GM18909 (cell line): ENCODE data around the gene TNRC6C.

Experiments
- ATAC-seq: cut with Tn5 transposase; IDR thresholded peaks from one replicate; pipeline ENCODE4 v1.9.1; 2021; ENCODE audit warnings: mild to moderate bottlenecking; ENCODE audit not compliant: unreplicated experiment, poor library complexity

TNRC6C gene

GRCh38 chr17:77957857-77958715 lies at the start of gene TNRC6C:
TSS of gene TNRC6C (plus strand) at chr17:77958703. CDS start at chr17:78004207, 45,504 bp downstream.
- peak; percentile 86 for ATAC-seq

- ATAC-seq = no peak
Measured at GRCh38 chr17:77909236-77909635, 49.3 kb upstream of the TNRC6C start.

DNA sequence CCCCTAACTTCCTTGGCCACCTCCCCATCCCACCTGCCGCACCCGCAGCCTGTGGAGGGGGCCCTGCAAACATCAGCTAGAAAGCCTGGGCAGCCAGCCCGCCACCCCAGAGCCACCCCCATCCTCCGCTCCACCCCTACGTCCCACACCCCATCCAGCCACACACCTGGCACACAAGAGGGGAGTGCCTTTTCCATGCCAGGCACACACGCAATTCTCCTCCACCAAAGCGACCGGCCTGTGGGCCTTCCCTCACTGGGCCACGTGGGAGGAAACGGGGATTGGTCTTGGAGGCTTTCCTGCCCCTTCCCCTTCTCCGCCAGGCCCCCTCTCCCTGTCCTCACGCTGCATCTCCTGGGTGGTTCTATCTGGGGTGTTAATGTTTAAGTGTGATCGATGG lies 48.7 kb upstream of the TNRC6C start:
- no peak for ATAC-seq

- no peak for ATAC-seq
Measured at GRCh38 chr17:77914385-77915254, 43.9 kb upstream of the TNRC6C start.

- ATAC-seq = no peak
Measured at GRCh38 chr17:77915594-77916021, 42.9 kb upstream of the TNRC6C start.

DNA sequence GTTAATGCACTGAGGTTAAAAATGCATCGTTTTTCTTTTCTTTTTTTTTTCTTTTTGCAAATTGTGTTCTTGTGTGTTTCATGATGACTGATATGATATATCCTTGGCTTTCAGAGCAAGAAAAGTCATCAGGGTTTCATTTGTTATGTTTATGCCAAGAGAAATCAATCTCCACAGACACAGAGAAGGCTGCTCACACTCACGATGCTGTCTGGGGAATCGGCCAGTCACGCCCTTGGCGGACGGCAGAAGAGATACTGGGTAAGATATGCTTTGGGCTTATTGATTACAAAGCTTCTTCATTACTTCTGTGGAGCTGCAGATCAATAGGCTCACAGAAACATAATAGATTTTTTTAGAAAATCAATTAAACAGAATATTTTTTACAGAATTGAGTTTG lies 42.2 kb upstream of the TNRC6C start:
- no peak for ATAC-seq

DNA sequence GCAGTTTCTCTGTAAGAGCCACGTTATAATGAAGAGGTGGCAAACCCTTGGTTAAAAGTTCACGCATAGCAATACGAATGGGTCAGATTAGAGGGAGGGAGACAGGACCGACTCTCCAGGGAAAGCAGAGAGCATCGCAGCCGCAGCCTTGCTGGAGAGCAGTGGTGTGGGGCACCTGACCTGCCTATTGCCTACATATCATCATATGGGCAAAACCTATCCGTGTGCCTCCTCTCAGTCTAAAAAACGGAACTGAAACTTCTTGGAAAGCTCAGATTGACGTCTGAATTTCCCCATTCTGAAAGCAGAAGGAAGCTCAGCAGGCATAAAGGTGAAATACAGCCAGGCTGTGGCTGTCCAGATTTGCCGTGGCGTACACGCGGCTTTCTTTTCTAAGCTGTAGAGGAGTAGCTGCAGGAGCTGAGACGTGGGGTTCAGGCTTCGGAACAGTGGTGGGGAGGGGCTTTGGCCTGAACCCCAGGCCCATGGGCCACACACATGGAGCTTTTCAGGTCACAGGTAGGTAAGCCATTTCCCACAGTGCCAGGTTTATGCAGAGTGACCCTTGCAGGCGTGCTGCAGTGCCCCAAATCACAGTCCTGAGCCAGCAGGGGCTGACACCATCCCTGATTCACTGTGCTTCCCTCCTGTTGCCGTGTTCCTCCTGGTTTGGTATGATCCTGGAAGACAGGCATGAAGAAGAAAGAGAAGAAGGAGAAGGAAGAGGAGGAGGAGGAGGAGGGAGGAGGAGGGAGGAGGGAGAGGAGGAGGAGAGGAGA lies 41.6 kb upstream of the TNRC6C start:
- no peak for ATAC-seq

- no peak for ATAC-seq
Measured at GRCh38 chr17:77919276-77919675, 39.2 kb upstream of the TNRC6C start.

DNA sequence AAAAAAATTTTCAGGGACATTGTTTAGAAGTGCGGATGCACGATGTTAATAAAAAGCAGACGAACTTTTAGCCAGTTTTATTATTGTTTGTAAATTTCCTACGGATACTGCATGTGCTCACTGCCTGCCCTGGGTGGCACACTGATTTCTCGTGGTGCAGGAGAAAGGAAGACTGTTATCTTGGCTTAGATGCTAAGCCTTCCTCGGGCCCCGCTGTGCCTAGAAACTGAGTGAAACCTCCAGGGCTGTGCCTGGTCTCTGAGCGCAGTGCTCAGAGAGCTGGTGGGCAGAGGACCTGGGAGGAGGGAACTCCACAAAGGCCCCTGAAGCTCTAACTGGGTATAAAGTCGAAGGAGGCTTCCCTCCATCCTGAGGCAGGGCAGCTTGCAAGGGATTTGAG lies 35.4 kb upstream of the TNRC6C start:
- ATAC-seq = no peak

DNA sequence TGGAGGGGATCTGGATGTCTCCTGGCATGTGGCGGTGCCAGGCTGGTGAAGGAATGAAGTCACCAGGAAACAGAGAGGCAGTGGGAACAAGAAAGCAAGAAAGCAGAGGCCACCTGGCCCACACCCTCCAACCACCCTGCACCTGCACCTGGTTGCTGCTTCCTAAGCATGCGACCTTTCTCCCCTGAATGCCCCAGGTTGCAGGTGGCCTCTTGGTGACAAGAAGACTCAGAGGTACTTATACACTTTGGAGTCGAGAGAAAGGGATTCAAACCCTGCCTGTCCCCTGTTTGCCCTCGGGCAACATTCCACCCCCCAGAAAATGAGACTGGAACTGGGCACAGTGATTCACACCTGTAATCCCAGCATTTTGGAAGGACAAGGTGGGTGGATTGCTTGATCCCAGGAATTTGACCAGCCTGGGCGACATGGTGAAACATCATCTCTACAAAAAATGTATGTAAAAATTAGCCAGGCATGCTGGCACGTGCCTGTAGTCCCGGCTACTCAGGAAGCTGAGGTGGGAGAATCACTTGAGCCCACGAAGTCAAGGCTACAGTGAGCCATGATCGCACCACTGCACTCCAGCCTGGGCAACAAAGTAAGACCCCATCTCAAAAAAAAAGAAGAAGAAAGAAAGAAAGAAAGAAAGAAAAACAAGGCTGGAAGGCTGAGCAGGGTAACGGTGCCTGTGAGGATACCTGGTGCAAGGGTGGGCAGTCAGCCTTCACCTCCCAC lies 34.6 kb upstream of the TNRC6C start:
- no peak for ATAC-seq

DNA sequence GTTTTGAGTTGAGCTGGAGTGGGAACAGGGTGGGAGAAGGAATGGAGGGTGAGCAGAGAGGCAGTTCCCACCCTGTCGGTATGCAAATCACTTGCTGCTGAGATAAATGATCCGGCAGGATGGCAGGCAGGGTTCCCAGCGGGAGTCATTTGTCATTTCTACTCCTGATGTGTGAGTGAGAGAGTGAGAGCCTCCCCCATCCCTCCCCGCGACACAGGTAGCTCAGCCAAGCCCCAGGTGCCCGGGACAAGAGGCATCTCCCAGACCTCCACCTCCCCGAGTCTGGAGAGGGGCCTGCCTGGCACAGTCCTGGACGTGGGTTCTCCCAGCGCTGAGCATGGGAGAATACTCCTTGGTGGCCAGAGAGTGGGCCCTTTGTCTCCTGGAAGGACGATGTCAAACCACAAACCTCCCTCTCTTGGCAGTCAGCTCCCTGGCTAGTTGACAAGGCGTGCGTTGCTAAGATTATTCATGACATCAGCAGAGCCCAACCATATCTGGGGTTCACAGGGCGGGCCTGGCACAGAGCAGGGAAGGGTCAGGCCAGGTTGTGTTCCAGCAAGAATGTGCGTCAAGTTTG lies 33.7 kb upstream of the TNRC6C start:
- ATAC-seq = no peak

- ATAC-seq = no peak
Measured at GRCh38 chr17:77925831-77926543, 32.5 kb upstream of the TNRC6C start.

DNA sequence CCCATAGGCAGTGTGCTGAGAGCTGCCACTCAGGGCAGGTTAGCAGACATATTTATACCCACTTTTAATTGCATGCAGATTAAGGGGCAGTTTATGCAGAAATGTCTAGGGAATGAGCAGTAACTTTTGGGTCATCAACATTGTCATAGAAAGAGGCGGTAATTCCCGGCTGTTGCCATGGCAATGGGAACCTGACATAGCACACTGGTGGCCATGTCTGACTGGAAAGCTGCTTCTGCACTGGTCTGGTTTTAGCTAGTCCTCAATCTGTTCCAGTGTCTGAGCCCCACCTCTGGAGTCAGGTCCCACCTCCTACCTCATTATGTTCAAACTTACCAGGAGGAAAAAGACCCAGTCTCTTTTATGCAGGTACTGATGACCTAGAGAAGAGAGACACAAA lies 31.5 kb upstream of the TNRC6C start:
- no peak for ATAC-seq

DNA sequence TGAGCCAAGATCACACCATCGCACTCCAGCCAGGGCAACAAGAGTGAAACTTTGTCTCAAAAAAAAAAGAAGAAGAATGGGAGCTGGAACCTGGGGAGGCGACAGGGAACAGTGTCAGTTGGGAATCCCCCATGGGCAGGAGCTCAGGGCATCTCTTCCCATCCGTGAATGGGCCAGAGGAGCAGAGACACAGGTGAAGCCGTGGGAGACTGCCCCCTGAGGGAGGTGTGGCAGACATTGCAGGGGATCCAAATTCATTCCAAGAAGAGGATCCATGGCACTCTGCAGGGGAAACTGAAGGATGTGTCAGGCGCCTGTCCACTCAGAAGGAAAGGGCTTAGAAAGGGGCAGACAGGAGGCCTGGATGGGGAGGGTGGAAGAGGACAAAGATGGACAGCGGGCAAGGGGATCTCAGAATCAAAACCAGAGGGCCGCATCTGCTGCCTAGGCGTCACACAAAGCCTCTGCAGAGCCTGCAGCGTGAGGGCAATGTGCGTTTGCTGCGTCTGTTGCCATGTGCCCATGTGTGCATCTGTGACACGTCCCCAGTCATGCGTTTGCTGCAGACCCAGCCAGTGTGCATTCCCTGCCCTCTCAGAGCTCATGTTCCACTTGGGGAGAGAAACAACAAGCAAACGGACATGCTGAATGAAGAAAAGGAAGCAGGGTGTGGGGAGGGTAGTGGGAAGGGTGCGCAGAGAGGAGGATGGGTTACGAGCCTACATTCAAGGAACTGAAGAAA lies 30.6 kb upstream of the TNRC6C start:
- ATAC-seq = no peak

DNA sequence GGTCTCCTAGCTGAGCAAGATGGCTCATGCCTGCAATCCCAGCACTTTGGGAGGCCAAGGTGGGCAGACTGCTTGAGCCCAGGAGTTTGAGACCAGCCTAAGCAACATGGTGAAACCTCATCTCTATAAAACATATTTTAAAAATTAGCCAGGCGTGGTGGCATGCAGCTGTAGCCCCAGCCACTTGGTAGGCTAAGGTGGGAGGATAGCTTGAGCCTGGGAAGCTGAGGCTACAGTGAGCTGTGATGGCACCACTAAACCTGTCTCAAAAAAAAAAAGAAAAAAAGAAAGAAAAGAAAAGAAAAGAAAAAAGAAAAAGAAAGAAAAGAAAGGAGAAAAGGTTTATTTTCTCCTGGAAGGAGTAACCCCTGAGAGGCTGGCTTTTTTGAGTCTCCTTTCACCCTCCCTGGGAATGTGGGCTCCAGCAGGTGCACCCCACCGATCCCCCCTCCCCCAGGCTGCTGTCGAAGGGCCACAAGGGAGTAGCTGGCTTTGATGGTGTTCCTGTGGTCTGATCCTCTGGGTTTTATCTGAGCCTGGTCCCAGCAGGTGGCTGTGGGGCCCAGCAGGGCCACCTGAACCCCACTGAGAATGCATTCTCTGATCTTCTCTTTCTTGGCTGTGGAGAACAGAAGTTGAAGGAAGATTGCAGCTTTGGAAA lies 29.9 kb upstream of the TNRC6C start:
- no peak for ATAC-seq

- no peak for ATAC-seq
Measured at GRCh38 chr17:77929180-77929564, 29.3 kb upstream of the TNRC6C start.

DNA sequence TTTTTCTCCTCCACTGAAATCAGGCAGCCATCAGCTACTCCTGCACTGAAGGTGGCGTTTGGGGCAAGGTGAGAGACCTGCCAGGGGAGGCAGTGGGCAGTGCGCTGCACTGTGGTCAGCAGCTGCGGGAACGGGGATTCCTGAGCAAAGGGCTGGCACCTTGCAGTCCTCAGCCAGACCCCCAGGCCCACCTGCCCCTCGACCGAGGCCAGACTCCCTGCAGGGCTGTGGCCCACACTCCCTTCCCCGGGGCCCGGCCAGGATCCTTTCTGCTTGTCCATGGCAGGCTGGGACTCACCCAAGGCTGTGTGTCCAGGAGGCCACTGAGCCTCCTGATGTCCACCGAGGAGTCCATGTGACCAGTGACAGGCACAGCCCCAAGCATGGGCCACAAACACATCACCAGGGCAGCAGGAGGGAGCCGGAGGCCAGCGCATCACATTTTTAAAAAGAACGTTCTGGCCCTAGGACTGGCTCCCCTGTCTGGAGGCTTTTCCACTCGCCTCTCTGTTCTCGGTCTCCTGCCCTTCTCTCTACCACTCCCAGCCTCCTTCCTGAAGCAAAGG lies 28.5 kb upstream of the TNRC6C start:
- no peak for ATAC-seq
